Measurements from ENCODE around the gene FJX1.

DNA sequence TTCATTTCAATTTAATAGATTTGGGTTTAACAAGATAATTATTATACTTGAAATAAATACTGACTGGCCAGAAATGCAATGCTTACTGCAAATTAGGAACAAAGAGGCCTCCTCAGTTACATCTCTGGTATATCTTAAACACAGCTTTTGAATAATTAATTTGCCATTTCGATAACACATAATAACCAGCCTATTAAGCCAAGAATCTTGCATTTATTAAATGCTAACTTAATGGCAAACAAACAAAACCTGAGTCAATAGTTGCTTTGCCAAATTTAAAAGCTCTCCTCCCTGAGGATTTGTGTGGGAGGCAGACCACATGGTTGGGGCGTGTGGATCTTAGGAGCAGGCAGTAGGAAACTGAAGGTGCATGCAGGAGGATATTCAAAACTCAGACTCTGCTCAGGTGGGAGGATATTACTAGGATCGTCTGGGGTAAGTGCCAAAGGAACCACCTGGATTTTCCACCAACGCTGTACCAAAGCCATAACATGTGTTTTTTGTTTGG, 17.9 kb upstream of the FJX1 start:
- TF ChIP-seq EZH2 (IDR thresholded peaks at IDR 0.05; ENCODE audit: low read depth, unreplicated experiment) (no peak), ZNF114 (CRISPR knock-in tag; IDR thresholded peaks at IDR 0.05) (no peak)

Data from GM23338 (cell line).